GM23338 (cell line): ENCODE measurements around the gene LAMB1. TPM values are rescaled to one million over a fixed set of nuclear protein-coding genes. Genes with fewer than 3 reads are reported as not detected.

Experiments used
- ATAC-seq: fragments of 200-7000 bp; cut with Tn5 transposase; 3 replicates; pipeline ENCODE4 v1.9.1; 2020
- DNase-seq: peaks from one replicate; pipeline ENCODE4 v3.0.0-alpha.2; 2015; ENCODE audit warnings: low spot score
- H2AFZ ChIP-seq: fragments of 200-600 bp; sonication (generic); 2 replicates; pipeline ENCODE4 v1.8.0; 2016; ENCODE audit warnings: antibody characterized with exemption, mild to moderate bottlenecking, moderate library complexity
- H3F3A ChIP-seq: fragments of 200-600 bp; sonication (generic); replicated peaks from 2 replicates; pipeline ENCODE4 v1.8.0; 2017; ENCODE audit warnings: antibody characterized with exemption, mixed run types, low read depth
- H3K27ac ChIP-seq: fragments of 200-600 bp; sonication (generic); 2 replicates; pipeline ENCODE4 v1.6.1; 2016; ENCODE audit warnings: low read depth
- H3K27me3 ChIP-seq: fragments of 200-600 bp; sonication (generic); 2 replicates; pipeline ENCODE4 v1.8.0; 2016; ENCODE audit warnings: mild to moderate bottlenecking, mixed run types, moderate library complexity; ENCODE audit not compliant: insufficient read depth
- H3K36me3 ChIP-seq: fragments of 200-600 bp; sonication (generic); 2 replicates; pipeline ENCODE4 v1.8.0; 2016; ENCODE audit warnings: mild to moderate bottlenecking; ENCODE audit not compliant: insufficient read depth
- H3K4me1 ChIP-seq: fragments of 200-600 bp; sonication (generic); 2 replicates; pipeline ENCODE4 v1.8.0; 2016; ENCODE audit warnings: mild to moderate bottlenecking, moderate library complexity; ENCODE audit not compliant: insufficient read depth
- H3K4me2 ChIP-seq: fragments of 200-600 bp; sonication (generic); 2 replicates; pipeline ENCODE4 v1.7.1; 2017; ENCODE audit warnings: mixed run types
- H3K4me3 ChIP-seq: fragments of 200-600 bp; sonication (generic); 2 replicates; pipeline ENCODE4 v1.6.1; 2016; ENCODE audit warnings: mixed run types
- H3K79me2 ChIP-seq: fragments of 200-600 bp; sonication (generic); replicated peaks from 2 replicates; pipeline ENCODE4 v1.8.0; 2017; ENCODE audit warnings: mild to moderate bottlenecking; ENCODE audit not compliant: insufficient read depth
- H3K9me2 ChIP-seq: fragments of 200-600 bp; sonication (generic); 2 replicates; pipeline ENCODE4 v1.8.0; 2017; ENCODE audit not compliant: insufficient read depth
- H4K20me1 ChIP-seq: fragments of 200-600 bp; sonication (generic); replicated peaks from 2 replicates; pipeline ENCODE4 v1.8.0; 2017; ENCODE audit warnings: mild to moderate bottlenecking; ENCODE audit not compliant: insufficient read depth
- H3K27ac Mint-ChIP-seq: 2 replicates; pipeline ENCODE4 v1.8.0; 2020; ENCODE audit warnings: inconsistent platforms, mild to moderate bottlenecking, moderate library complexity, mixed read lengths
- H3K27me3 Mint-ChIP-seq: 3 replicates; pipeline ENCODE4 v1.8.0; 2022; ENCODE audit warnings: low read depth, mild to moderate bottlenecking, moderate library complexity, mixed read lengths, inconsistent platforms; ENCODE audit not compliant: insufficient read depth, poor library complexity
- H3K36me3 Mint-ChIP-seq: 3 replicates; pipeline ENCODE4 v1.8.0; 2021; ENCODE audit warnings: low read depth, mild to moderate bottlenecking, inconsistent platforms, moderate library complexity, mixed read lengths
- H3K4me1 Mint-ChIP-seq: 3 replicates; pipeline ENCODE4 v1.8.0; 2020; ENCODE audit warnings: mild to moderate bottlenecking, inconsistent platforms, mixed read lengths
- H3K4me3 Mint-ChIP-seq: 3 replicates; pipeline ENCODE4 v1.8.0; 2021; ENCODE audit warnings: moderate library complexity, mild to moderate bottlenecking, inconsistent platforms, mixed read lengths
- H3K9me3 Mint-ChIP-seq: 3 replicates; pipeline ENCODE4 v1.8.0; 2020; ENCODE audit warnings: moderate library complexity, mild to moderate bottlenecking, inconsistent platforms, mixed read lengths
- CREB1 ChIP-seq: fragments of 250-450 bp; sonication (Bioruptor Pico); IDR thresholded peaks from 2 replicates; pipeline ENCODE4 v1.5.0; 2020; ENCODE audit warnings: low read depth, mild to moderate bottlenecking, moderate library complexity
- EZH2phosphoT487 ChIP-seq: fragments of 200-600 bp; sonication (generic); IDR thresholded peaks from one replicate; pipeline ENCODE4 v1.8.1; 2018; ENCODE audit warnings: antibody characterized with exemption; ENCODE audit not compliant: unreplicated experiment
- NANOG ChIP-seq: IDR thresholded peaks from 2 replicates; pipeline ENCODE4 v1.6.1; 2016; ENCODE audit warnings: antibody characterized with exemption, borderline replicate concordance
- POLR2AphosphoS5 ChIP-seq: IDR thresholded peaks from 2 replicates; pipeline ENCODE4 v1.6.1; 2016; ENCODE audit warnings: antibody characterized with exemption, low read depth
- STAT1 ChIP-seq: IDR thresholded peaks from one replicate; pipeline ENCODE4 v1.6.1; 2016; ENCODE audit warnings: antibody characterized with exemption; ENCODE audit not compliant: unreplicated experiment
- ZNF114 ChIP-seq: fragments of 250-450 bp; sonication (Bioruptor Pico); IDR thresholded peaks from 2 replicates; pipeline ENCODE4 v1.5.0; 2020; ENCODE audit warnings: mild to moderate bottlenecking, moderate library complexity
- ZNF331 ChIP-seq: fragments of 250-450 bp; sonication (Bioruptor Pico); IDR thresholded peaks from 2 replicates; pipeline ENCODE4 v1.5.0; 2020; ENCODE audit warnings: low read depth, mild to moderate bottlenecking, moderate library complexity
- polyA plus RNA-seq: library from polyadenylated mRNA; unstranded; fragments of >200 nt; fragmentation: Nextera tagmentation; extraction: Ambion mirVana; gene quantifications from 2 replicates; pipeline ENCODE4 v1.2.1, GENCODE V29; 2016
- total RNA-seq: library from RNA; depleted of rRNA; stranded (reverse); fragments of >200 nt; shearing (Covaris generic); gene quantifications from 2 replicates; pipeline ENCODE4 v1.2.3, GENCODE V29; 2014
- TF ChIP-seq, protein P1 (sequence below): IDR thresholded peaks from 2 replicates; pipeline ENCODE4 v1.6.1; 2016; ENCODE audit warnings: antibody characterized with exemption
- TF ChIP-seq, protein P2 (sequence below): fragments of 250-450 bp; sonication (Bioruptor Pico); IDR thresholded peaks from 2 replicates; pipeline ENCODE4 v1.5.0; 2020; ENCODE audit warnings: mild to moderate bottlenecking, moderate library complexity
- TF ChIP-seq, protein P3 (sequence below), 2 experiments: fragments of 200-600 bp in 1 of 2; sonication (generic) in 1 of 2; conservative IDR thresholded peaks; 2 replicates each; pipeline versions ENCODE4 v1.5.1 to v1.6.1; 2016 to 2017; ENCODE audit warnings: antibody characterized with exemption in 2 of 2, low read depth in 2 of 2, mild to moderate bottlenecking in 2 of 2, moderate library complexity in 1 of 2

Gene LAMB1
- total and polyA plus RNA-seq, 2 experiments from 2014 or later, result 53.5 to 57.8 TPM

- H2AFZ ChIP-seq, result no peak overlapping the region
- H3K79me2 ChIP-seq, result no peaks in the 10 kb centered on the region
- no peaks in the 10 kb centered on the region for H3K9me2 ChIP-seq
- H3K27ac ChIP-seq, result no peak overlapping the region
- Mint-ChIP-seq H3K27me3 (no peaks in the 10 kb centered on the region), H3K27ac (no peak overlapping the region), H3K4me1 (peaks cover 10% of the 10 kb centered on the region; the same call in 2 of the 3 replicates), H3K9me3 (no peaks in the 10 kb centered on the region), H3K4me3 (no peak overlapping the region), H3K36me3 (peaks cover 13% of the 10 kb centered on the region)
- no peak for ATAC-seq
- peaks cover 3% of the 10 kb centered on the region; the same call in 1 of the 2 replicates for H3K4me1 ChIP-seq
- no peak for DNase-seq
- no peaks in the 10 kb centered on the region for H3F3A ChIP-seq
- no peaks in the 10 kb centered on the region for H4K20me1 ChIP-seq
- H3K36me3 ChIP-seq, result no peaks in the 10 kb centered on the region; the same call in none of the 2 replicates
- TF ChIP-seq EZH2phosphoT487, result no peak
- TF ChIP-seq, protein P1, sequence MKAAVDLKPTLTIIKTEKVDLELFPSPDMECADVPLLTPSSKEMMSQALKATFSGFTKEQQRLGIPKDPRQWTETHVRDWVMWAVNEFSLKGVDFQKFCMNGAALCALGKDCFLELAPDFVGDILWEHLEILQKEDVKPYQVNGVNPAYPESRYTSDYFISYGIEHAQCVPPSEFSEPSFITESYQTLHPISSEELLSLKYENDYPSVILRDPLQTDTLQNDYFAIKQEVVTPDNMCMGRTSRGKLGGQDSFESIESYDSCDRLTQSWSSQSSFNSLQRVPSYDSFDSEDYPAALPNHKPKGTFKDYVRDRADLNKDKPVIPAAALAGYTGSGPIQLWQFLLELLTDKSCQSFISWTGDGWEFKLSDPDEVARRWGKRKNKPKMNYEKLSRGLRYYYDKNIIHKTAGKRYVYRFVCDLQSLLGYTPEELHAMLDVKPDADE, result no peak
- TF ChIP-seq POLR2AphosphoS5, result no peak
- no peak for TF ChIP-seq STAT1
- TF ChIP-seq ZNF114 (CRISPR knock-in tag), result no peak
- TF ChIP-seq CREB1 (CRISPR knock-in tag), result no peak
- TF ChIP-seq, protein P2, sequence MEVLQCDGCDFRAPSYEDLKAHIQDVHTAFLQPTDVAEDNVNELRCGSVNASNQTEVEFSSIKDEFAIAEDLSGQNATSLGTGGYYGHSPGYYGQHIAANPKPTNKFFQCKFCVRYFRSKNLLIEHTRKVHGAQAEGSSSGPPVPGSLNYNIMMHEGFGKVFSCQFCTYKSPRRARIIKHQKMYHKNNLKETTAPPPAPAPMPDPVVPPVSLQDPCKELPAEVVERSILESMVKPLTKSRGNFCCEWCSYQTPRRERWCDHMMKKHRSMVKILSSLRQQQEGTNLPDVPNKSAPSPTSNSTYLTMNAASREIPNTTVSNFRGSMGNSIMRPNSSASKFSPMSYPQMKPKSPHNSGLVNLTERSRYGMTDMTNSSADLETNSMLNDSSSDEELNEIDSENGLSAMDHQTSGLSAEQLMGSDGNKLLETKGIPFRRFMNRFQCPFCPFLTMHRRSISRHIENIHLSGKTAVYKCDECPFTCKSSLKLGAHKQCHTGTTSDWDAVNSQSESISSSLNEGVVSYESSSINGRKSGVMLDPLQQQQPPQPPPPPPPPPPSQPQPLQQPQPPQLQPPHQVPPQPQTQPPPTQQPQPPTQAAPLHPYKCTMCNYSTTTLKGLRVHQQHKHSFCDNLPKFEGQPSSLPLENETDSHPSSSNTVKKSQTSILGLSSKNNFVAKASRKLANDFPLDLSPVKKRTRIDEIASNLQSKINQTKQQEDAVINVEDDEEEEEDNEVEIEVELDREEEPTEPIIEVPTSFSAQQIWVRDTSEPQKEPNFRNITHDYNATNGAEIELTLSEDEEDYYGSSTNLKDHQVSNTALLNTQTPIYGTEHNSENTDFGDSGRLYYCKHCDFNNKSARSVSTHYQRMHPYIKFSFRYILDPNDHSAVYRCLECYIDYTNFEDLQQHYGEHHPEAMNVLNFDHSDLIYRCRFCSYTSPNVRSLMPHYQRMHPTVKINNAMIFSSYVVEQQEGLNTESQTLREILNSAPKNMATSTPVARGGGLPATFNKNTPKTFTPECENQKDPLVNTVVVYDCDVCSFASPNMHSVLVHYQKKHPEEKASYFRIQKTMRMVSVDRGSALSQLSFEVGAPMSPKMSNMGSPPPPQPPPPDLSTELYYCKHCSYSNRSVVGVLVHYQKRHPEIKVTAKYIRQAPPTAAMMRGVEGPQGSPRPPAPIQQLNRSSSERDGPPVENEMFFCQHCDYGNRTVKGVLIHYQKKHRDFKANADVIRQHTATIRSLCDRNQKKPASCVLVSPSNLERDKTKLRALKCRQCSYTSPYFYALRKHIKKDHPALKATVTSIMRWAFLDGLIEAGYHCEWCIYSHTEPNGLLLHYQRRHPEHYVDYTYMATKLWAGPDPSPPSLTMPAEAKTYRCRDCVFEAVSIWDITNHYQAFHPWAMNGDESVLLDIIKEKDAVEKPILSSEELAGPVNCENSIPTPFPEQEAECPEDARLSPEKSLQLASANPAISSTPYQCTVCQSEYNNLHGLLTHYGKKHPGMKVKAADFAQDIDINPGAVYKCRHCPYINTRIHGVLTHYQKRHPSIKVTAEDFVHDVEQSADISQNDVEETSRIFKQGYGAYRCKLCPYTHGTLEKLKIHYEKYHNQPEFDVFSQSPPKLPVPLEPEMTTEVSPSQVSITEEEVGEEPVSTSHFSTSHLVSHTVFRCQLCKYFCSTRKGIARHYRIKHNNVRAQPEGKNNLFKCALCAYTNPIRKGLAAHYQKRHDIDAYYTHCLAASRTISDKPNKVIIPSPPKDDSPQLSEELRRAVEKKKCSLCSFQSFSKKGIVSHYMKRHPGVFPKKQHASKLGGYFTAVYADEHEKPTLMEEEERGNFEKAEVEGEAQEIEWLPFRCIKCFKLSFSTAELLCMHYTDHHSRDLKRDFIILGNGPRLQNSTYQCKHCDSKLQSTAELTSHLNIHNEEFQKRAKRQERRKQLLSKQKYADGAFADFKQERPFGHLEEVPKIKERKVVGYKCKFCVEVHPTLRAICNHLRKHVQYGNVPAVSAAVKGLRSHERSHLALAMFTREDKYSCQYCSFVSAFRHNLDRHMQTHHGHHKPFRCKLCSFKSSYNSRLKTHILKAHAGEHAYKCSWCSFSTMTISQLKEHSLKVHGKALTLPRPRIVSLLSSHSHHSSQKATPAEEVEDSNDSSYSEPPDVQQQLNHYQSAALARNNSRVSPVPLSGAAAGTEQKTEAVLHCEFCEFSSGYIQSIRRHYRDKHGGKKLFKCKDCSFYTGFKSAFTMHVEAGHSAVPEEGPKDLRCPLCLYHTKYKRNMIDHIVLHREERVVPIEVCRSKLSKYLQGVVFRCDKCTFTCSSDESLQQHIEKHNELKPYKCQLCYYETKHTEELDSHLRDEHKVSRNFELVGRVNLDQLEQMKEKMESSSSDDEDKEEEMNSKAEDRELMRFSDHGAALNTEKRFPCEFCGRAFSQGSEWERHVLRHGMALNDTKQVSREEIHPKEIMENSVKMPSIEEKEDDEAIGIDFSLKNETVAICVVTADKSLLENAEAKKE (CRISPR knock-in tag), result no peak
- TF ChIP-seq NANOG, result no peak
- TF ChIP-seq, protein P3, sequence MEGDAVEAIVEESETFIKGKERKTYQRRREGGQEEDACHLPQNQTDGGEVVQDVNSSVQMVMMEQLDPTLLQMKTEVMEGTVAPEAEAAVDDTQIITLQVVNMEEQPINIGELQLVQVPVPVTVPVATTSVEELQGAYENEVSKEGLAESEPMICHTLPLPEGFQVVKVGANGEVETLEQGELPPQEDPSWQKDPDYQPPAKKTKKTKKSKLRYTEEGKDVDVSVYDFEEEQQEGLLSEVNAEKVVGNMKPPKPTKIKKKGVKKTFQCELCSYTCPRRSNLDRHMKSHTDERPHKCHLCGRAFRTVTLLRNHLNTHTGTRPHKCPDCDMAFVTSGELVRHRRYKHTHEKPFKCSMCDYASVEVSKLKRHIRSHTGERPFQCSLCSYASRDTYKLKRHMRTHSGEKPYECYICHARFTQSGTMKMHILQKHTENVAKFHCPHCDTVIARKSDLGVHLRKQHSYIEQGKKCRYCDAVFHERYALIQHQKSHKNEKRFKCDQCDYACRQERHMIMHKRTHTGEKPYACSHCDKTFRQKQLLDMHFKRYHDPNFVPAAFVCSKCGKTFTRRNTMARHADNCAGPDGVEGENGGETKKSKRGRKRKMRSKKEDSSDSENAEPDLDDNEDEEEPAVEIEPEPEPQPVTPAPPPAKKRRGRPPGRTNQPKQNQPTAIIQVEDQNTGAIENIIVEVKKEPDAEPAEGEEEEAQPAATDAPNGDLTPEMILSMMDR (conservative IDR thresholded peaks at IDR 0.05; ENCODE audit: low read depth in 2 of 2), result no peak
- no peak for TF ChIP-seq ZNF331 (CRISPR knock-in tag)
- H3K4me2 ChIP-seq, result no peak overlapping the region
- no peak overlapping the region for H3K4me3 ChIP-seq
- no peaks in the 10 kb centered on the region for H3K27me3 ChIP-seq
These were observed 20.7 kb downstream of the LAMB1 start for GRCh38 chr7:107982042-107982840.
